HTR-8/SVneo (cell line): Measurements from ENCODE around the gene N4BP2L2.

Source experiments
- DNase-seq: peaks from one replicate; pipeline ENCODE4 v3.0.0; 2011; ENCODE audit warnings: low spot score, mixed read lengths; ENCODE audit not compliant: insufficient read length
- FAIRE-seq: peaks from 2 replicates; lab custom pipeline; 2011; peaks lifted over from hg19 to GRCh38; lab: Jason Lieb, UNC

N4BP2L2 gene

GRCh38 chr13:32428581-32429432 lies 109.8 kb downstream of the N4BP2L2 start:
- DNase-seq (no peak), FAIRE-seq (no peak)

GRCh38 chr13:32427852-32428580 lies 110.6 kb downstream of the N4BP2L2 start, which contains the start of gene N4BP2L1:
Gene N4BP2L1 (minus strand): TSS chr13:32428130. CDS start chr13:32428082, 48 bp downstream.
- DNase-seq (peak; percentile 57), FAIRE-seq (peak; percentile 72)

DNA sequence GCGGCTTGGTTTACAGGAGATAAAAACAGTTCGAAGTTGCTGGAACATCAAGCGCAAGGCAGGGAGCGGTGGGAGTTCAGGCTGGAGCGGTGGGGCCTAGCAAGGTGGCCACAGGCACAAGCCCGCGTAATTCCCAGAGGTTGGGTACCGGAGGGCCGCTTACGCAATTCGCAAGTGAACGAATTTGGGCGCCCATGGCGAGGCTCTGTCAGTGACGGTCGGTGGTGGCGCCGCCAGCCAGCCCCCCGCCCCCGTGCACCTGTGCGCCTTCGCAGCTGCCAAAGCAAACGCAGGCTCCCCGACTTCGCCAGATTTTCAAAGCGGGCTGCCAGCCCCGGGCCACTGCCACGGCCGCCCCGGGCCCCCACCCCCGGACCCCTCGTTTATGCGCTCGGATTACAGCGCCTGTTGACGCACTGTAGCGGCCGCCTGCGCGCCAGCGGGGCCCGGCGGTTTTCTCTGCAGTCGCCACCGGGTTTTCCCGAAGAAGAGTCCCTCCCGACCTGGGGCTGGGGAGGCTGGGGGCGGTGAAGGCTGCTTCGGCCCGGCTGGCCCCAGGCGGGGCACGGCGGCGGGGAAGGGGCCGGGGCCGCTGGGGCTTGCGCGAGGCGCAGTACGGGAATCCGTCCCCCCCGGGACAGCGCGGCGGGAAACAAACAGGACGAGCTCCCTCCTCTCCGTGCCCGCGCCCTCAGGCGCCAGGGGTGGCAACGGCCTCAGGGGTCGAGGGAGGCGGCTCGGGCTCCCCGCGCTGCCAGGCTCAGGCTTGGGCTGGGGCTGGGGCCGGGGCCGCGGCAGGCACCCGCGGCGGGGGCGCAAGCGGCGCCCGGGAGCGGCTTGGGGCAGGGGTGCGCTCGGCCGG lies 111.4 kb downstream of the N4BP2L2 start:
- FAIRE-seq: no peak

DNA sequence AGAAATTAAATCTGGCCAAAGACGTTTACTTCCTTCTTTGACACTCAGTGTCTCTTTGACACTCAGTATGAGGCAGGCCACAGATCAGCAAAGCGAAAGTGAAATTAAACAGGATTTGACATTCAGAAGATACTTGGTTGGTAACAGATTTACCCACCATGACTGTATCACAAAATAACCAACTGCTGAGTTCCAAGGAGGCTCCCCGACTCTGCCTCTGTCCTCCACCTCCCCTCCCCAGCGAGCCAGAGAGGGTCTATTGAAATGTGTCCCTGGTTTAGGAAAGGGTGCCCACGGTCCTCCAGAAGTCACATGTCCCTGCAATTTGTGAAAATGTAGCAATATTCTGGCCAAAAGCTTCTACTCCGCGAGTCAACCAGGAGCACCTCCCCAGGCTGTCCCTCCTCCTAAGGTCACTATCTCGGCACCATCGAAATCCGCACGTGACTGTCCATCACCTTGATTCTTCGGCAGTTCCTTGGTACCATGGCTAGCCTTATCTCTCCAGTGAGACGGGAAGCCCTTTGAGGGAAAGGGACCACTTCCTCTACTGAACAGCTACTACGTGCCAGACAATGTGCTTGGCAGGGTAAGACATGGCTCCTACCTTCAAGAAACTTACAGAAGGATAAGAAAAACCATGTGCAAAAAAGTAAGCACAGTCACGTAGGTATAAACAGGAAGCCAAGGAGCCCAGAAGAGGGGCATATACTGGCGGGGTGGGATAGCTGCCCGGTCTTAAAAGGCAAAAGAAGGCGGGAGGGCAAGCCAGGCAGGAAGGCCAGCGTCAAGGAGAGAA lies 112.2 kb downstream of the N4BP2L2 start:
- FAIRE-seq (no peak), DNase-seq (no peak)

More for the DNA sequence above, 111.4 kb downstream of the N4BP2L2 start:
- no peak for DNase-seq

DNA sequence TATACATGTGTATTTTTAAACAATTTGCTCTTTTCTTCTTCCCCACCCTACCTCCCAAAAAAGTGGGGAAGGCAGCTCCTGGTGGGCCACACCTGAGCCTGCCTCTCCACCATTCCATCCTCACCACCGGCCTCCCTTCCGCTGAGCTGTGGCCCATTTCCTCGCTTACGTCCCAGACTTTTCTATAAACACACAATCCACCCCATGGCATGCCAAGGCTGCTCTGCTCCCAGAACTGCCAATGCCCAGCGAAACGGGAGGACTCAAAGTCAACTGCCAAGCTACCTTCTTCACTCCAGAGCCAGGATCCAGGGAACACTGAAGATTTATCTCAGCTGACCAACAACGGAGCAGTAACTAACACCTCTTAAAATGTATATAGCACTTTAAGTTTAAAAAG lies 113.4 kb downstream of the N4BP2L2 start:
- DNase-seq: no peak
- no peak for FAIRE-seq

DNA sequence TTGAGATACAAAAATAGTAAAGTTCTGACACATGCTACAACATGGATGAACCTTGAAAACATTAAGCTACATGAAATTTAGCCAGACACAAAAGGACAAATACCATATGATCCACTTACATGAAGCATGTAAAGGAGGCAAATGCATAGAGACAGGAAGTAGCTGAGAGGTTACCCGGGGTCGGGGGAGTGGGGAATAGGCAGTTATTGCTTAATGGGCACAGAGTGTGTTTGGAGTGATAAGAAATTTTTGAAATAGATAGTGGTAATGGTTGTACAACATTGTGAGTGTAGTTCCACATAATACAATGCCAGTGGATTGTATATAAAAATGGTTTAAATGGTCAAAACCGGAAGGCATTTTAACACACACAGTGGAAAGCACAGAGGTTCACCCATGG lies 115.0 kb downstream of the N4BP2L2 start:
- DNase-seq (no peak), FAIRE-seq (no peak)

GRCh38 chr13:32419862-32420261 lies 118.7 kb downstream of the N4BP2L2 start:
- no peak for DNase-seq

DNA sequence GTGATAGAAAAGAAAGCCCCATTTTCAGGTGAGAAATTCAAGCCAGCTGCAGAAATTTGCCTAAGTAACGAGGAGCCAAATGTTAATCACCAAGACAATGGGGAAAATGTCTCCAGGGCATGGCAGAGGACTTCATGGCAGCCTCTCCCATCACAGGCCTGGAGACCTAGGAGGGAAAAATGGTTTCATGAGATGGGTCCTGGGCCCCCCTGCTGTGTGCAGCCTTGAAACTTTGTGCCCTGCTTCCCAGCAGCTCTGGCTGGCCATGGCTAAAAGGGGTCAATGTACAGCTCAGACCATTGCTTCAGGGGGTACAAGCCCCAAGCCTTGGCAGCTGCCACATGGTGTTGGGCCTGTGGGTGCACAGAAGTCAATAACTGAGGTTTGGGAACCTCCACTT lies 120.6 kb downstream of the N4BP2L2 start:
- no peak for FAIRE-seq

More at GRCh38 chr13:32419862-32420261, 118.7 kb downstream of the N4BP2L2 start:
- no peak for FAIRE-seq

DNA sequence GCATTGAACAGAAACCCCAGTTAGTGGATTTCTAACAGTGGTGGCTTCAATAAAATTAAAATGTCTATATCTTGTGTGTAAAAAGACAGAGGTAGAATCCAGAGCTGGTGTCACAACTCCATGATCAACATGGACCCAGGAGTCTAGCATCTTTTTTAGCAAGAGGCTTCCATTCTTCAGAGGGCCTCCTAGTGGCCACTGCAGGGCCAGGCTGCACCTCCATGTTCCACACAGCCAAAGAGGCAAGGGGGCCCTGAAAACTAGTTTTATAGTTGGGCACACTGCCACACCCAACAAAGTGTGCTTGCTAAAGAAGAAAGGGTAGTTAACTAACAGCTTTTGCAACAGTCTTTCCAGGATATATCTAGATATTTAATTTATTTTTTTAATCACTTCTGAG lies 123.6 kb downstream of the N4BP2L2 start:
- FAIRE-seq (no peak), DNase-seq (no peak)

More for the DNA sequence above, 120.6 kb downstream of the N4BP2L2 start:
- no peak for DNase-seq

- DNase-seq (no peak), FAIRE-seq (no peak)
These were observed 124.0 kb downstream of the N4BP2L2 start for GRCh38 chr13:32414580-32414979.

DNA sequence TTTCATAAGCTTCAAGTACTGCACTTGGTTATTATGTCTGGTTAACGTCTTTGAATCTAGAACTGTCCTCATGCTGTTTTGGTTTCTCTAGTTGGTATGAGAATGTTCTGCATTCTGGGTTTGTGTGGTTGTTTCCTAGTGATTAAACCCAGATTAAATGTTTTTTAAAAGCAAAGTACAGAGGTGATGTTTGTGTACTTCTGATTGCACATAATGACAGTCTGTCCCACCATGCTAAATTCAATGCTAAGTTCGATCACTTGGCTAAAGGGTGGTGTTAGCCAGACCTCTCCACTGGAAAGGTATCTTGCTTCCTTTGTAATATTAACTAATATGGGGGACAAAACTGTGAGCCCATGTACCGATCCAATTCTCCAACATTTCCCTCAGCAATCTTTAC lies 125.3 kb downstream of the N4BP2L2 start:
- DNase-seq (no peak), FAIRE-seq (no peak)

GRCh38 chr13:32409561-32410421 lies 128.8 kb downstream of the N4BP2L2 start:
- no peak for DNase-seq
- FAIRE-seq: no peak

GRCh38 chr13:32409001-32409313 lies 129.6 kb downstream of the N4BP2L2 start:
- FAIRE-seq: no peak
- no peak for DNase-seq

GRCh38 chr13:32408296-32409000 lies 130.1 kb downstream of the N4BP2L2 start:
- DNase-seq (no peak), FAIRE-seq (no peak)

DNA sequence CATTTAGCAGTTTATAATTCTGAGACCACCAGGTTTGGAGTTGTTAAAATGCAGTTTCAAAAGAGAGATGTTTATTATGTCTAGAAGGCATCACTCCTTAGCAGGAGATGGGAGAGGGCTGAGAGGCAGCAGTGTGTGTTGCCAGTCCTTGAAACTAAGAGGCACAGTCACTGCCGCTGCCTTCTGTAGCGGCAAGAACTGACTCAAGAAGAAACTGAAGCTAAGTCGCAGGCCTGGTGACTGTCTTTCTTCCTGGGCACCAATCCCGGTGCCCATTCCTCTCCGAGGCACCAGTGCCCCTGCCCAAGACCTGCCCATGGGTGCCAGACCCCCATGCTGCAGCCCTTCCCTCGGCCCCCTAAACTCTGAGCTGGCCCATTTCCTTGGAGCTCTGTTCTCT lies 130.7 kb downstream of the N4BP2L2 start:
- FAIRE-seq: no peak

DNA sequence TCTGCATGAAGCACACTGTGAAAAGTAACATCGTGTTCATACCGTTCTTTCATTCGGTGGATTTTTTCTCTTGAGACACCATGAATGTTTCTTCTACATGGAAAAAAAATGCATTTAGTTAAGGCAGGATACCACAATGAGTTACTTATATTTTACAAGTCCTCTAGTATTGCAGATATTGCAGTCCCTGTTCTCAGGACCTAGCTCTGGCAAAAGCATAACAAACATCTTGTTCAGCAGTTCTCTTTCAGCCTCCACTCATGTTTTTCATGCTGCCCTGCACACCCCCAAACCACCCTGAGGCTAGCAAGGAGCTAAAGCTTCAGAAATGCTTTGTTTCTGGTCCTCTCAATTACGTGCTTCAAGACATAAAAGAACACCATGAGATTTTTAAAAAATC lies 135.5 kb downstream of the N4BP2L2 start:
- no peak for DNase-seq
- no peak for FAIRE-seq

More for the DNA sequence above, 130.7 kb downstream of the N4BP2L2 start:
- no peak for DNase-seq

- DNase-seq (no peak), FAIRE-seq (no peak)
These were observed 147.4 kb downstream of the N4BP2L2 start for GRCh38 chr13:32391101-32391619.

DNA sequence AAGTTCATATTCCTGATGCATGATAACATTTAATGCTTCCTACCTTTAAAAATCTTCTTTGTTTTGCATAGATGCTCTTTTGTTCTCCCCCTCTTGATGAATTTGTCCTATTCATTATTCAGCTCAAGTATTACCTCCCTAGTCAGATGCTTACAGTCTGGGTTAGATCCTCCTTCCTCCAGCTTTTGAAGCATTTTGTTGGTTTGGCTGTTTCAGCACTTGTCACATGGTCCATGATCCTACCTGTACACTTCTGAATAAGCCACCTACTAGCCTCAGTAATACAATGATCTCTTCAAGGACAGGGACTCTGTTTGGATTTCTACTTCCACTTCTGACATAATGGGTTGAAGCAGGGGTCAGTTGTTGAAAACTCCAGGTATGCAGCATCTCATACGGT lies 148.1 kb downstream of the N4BP2L2 start:
- FAIRE-seq (no peak), DNase-seq (no peak)
